Embryonic facial prominence (tissue), 1 donor: ENCODE measurements around the gene GNAI2.
"Not testable (repeated sequence)": the region's sequence is repeated elsewhere in the genome, so short reads cannot be mapped to it uniquely, and the experiment has no call there.

Source experiments
- DNase-seq: peaks from one replicate; pipeline ENCODE4 v3.0.0-alpha.2; 2016; ENCODE audit errors: extremely low spot score

Gene GNAI2

GRCh38 chr3:50204804-50205412 lies 31.1 kb upstream of the GNAI2 start, which contains the start of gene SLC38A3:
Gene SLC38A3, plus strand, starts transcription at chr3:50205271. Its CDS starts 8,929 bp downstream, at chr3:50214200.
- DNase-seq: no peak

GRCh38 chr3:50205413-50206276 lies 30.4 kb upstream of the GNAI2 start:
- DNase-seq: no peak

GRCh38 chr3:50207359-50208042 lies 28.5 kb upstream of the GNAI2 start:
- DNase-seq: no peak

GRCh38 chr3:50208677-50209344 lies 27.2 kb upstream of the GNAI2 start:
- DNase-seq: no peak

GRCh38 chr3:50210176-50210509 lies 25.9 kb upstream of the GNAI2 start:
- no peak for DNase-seq

GRCh38 chr3:50210510-50211367 lies 25.3 kb upstream of the GNAI2 start:
- no peak for DNase-seq

GRCh38 chr3:50211368-50211717 lies 24.7 kb upstream of the GNAI2 start:
- DNase-seq: not testable (repeated sequence)

- DNase-seq: no peak
These were observed 24.1 kb upstream of the GNAI2 start for GRCh38 chr3:50211930-50212329.

- no peak for DNase-seq
These were observed 23.5 kb upstream of the GNAI2 start for GRCh38 chr3:50212502-50212901.

GRCh38 chr3:50212971-50213370 lies 23.0 kb upstream of the GNAI2 start:
- DNase-seq: no peak

- no peak for DNase-seq
These were observed 22.6 kb upstream of the GNAI2 start for GRCh38 chr3:50213373-50213772.

GRCh38 chr3:50214824-50215223 lies 21.2 kb upstream of the GNAI2 start:
- DNase-seq: no peak

- no peak for DNase-seq
These were observed 20.5 kb upstream of the GNAI2 start for GRCh38 chr3:50215529-50215928.

- no peak for DNase-seq
These were observed 18.3 kb upstream of the GNAI2 start for GRCh38 chr3:50217681-50218080.

- DNase-seq: no peak
These were observed 17.6 kb upstream of the GNAI2 start for GRCh38 chr3:50218448-50218847.

- no peak for DNase-seq
These were observed 16.7 kb upstream of the GNAI2 start for GRCh38 chr3:50219285-50219684.

- no peak for DNase-seq
These were observed 15.9 kb upstream of the GNAI2 start for GRCh38 chr3:50220109-50220508.

GRCh38 chr3:50221051-50221410 lies 15.0 kb upstream of the GNAI2 start:
- DNase-seq: no peak

GRCh38 chr3:50221411-50222168 lies 14.4 kb upstream of the GNAI2 start:
- no peak for DNase-seq

GRCh38 chr3:50222169-50222528 lies 13.9 kb upstream of the GNAI2 start:
- no peak for DNase-seq

- DNase-seq: no peak
These were observed 11.4 kb upstream of the GNAI2 start for GRCh38 chr3:50224639-50225038.
